ENCODE data around the gene AFG3L2.

AFG3L2 gene

GRCh38 chr18:12352188-12352587 is 24.8 kb downstream of the AFG3L2 start:
- no peak for DNase-seq

- no peak for DNase-seq
These were observed 29.1 kb downstream of the AFG3L2 start for GRCh38 chr18:12347895-12348294.

GRCh38 chr18:12346240-12346565 is 30.8 kb downstream of the AFG3L2 start:
- DNase-seq = no peak

- no peak for DNase-seq
These were observed 31.4 kb downstream of the AFG3L2 start for GRCh38 chr18:12345491-12346239.

- no peak for DNase-seq
These were observed 34.4 kb downstream of the AFG3L2 start for GRCh38 chr18:12342661-12343060.

- no peak for DNase-seq
These were observed 35.9 kb downstream of the AFG3L2 start for GRCh38 chr18:12340945-12341660.

GRCh38 chr18:12338382-12338781 is 38.6 kb downstream of the AFG3L2 start:
- DNase-seq = no peak

GRCh38 chr18:12336887-12337286 is 40.1 kb downstream of the AFG3L2 start:
- DNase-seq = no peak

- no peak for DNase-seq
These were observed 40.8 kb downstream of the AFG3L2 start for GRCh38 chr18:12336171-12336613.

GRCh38 chr18:12335503-12335902 is 41.5 kb downstream of the AFG3L2 start:
- no peak for DNase-seq

GRCh38 chr18:12334863-12335262 is 42.2 kb downstream of the AFG3L2 start:
- no peak for DNase-seq

- DNase-seq = no peak
These were observed 42.6 kb downstream of the AFG3L2 start for GRCh38 chr18:12334366-12334808.

GRCh38 chr18:12333506-12334290 is 43.3 kb downstream of the AFG3L2 start:
- DNase-seq = no peak

GRCh38 chr18:12330766-12331165 is 46.3 kb downstream of the AFG3L2 start:
- DNase-seq = no peak

- DNase-seq = no peak
These were observed 47.8 kb downstream of the AFG3L2 start for GRCh38 chr18:12329125-12329698.

GRCh38 chr18:12328179-12328823 is 48.7 kb downstream of the AFG3L2 start:
- no peak for DNase-seq

GRCh38 chr18:12327510-12328178 is 49.4 kb downstream of the AFG3L2 start:
- peak; percentile 51 for DNase-seq

- no peak for DNase-seq
These were observed 50.1 kb downstream of the AFG3L2 start for GRCh38 chr18:12326711-12327460.

GRCh38 chr18:12325726-12326245 is 51.2 kb downstream of the AFG3L2 start:
- no peak for DNase-seq

GRCh38 chr18:12324991-12325725 is 51.9 kb downstream of the AFG3L2 start:
- no peak for DNase-seq
